ENCODE data around the gene COL25A1.

GRCh38 chr4:108940149-108940548, 362.3 kb downstream of the COL25A1 start:
- TF ChIP-seq CTCF (IDR thresholded peaks at IDR 0.05), result no peak
- no peak for TF ChIP-seq POLR2A (IDR thresholded peaks at IDR 0.05)
- no peak for TF ChIP-seq POLR2AphosphoS5 (IDR thresholded peaks at IDR 0.05)
- no peak for TF ChIP-seq EP300 (IDR thresholded peaks at IDR 0.05)

All from upper lobe of left lung (tissue), 4 donors.